HEK293T (cell line): ENCODE results near the gene C1R.

Source experiments
- BHLHE40 ChIP-seq: fragments of 450-650 bp; IDR thresholded peaks from 2 replicates; pipeline ENCODE4 v1.6.1; 2016; ENCODE audit warnings: mild to moderate bottlenecking, moderate library complexity, borderline replicate concordance
- FOXK2 ChIP-seq: fragments of 450-650 bp; IDR thresholded peaks from 2 replicates; pipeline ENCODE4 v1.6.1; 2016; ENCODE audit warnings: mild to moderate bottlenecking
- SUZ12 ChIP-seq: fragments of 450-650 bp; IDR thresholded peaks from 2 replicates; pipeline ENCODE4 v1.6.1; 2016; ENCODE audit warnings: mild to moderate bottlenecking
- TARDBP ChIP-seq: fragments of 450-650 bp; IDR thresholded peaks from 2 replicates; pipeline ENCODE4 v1.6.1; 2016

GRCh38 chr12:7083125-7083524 lies 9.1 kb downstream of the C1R start:
- TF ChIP-seq BHLHE40 (no peak), SUZ12 (no peak), FOXK2 (no peak), TARDBP (no peak)
